ENCODE data around the gene LBHD2.

LBHD2 gene

DNA sequence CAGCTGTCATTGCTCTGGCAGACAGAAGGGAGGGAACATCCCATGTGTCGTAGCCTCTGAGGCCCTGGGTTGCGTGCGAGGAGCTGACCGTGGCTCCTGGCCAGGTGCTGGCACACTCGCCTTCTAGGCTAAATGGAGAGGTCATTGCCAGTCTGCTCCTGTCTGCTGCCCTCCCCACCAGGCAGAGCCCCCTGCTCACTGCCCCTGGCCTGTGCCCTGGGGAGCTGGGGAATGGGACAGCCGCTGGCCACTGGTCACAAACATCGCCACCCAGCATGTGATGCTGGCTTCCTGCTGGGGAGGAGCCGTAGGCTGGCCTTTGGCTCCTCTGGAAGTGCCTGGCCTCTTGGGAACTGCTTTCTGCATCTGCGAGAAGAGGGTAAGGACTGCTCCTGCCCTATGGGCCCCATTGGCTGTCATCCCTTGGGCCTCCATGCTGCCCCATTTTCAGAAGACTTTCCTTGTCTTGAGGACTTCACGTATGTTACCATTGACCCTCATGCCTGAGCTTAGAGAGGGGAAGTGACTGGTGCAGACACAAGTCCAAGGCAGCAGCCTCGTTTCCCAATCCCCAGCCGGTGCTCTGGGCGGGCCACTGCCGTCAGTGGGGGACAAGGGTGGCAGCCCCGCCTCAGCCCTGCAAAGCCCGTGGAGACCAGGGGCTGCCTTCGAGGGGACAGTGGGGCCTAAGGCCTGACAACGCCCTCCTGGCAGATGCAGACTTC, 37.3 kb downstream of the LBHD2 start:
- TF ChIP-seq, protein P1, sequence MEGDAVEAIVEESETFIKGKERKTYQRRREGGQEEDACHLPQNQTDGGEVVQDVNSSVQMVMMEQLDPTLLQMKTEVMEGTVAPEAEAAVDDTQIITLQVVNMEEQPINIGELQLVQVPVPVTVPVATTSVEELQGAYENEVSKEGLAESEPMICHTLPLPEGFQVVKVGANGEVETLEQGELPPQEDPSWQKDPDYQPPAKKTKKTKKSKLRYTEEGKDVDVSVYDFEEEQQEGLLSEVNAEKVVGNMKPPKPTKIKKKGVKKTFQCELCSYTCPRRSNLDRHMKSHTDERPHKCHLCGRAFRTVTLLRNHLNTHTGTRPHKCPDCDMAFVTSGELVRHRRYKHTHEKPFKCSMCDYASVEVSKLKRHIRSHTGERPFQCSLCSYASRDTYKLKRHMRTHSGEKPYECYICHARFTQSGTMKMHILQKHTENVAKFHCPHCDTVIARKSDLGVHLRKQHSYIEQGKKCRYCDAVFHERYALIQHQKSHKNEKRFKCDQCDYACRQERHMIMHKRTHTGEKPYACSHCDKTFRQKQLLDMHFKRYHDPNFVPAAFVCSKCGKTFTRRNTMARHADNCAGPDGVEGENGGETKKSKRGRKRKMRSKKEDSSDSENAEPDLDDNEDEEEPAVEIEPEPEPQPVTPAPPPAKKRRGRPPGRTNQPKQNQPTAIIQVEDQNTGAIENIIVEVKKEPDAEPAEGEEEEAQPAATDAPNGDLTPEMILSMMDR (IDR thresholded peaks at IDR 0.05; ENCODE audit: low read depth, low read length), result no peak
- no peak for DNase-seq (ENCODE audit: extremely low read depth, low read depth)

DNA sequence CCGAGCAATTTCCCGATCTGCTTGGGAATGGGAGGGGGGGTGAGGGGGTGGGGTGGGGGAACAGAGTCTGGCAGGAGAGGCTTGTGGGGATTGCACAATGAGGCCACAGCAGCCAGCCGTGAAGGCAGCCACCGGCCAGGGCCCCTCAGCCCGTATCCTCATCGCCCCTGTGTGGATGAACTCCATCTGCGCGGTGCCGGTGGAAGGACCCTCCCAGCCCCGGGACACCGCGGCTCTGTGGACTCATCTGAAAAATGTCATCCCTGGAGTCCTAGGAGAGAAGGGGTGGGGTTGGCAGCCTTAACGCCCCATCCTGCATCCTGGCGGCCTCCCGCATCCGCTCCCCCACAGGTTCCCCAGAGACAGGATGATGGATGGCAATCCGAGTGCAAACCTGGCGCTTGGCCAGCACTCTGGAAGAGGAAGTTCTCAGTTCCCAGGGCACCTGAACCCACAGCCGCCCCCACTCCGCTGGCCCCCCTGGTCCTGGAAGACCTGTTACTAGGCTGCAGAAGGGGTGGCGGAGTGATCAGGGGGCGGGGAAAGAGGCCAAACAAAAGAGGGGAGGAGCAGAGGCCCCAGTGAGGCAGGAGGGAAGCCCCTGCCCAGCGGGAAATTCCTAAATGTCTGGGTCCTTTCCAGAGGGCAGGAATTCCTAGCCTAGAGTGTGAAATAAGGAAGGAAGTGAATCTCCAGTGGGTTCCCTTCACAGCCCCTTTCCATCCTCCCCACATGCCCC, 38.0 kb downstream of the LBHD2 start:
- DNase-seq (ENCODE audit: extremely low read depth, low read depth), result no peak
- TF ChIP-seq, protein P1 (IDR thresholded peaks at IDR 0.05; ENCODE audit: low read depth, low read length), result no peak

DNA sequence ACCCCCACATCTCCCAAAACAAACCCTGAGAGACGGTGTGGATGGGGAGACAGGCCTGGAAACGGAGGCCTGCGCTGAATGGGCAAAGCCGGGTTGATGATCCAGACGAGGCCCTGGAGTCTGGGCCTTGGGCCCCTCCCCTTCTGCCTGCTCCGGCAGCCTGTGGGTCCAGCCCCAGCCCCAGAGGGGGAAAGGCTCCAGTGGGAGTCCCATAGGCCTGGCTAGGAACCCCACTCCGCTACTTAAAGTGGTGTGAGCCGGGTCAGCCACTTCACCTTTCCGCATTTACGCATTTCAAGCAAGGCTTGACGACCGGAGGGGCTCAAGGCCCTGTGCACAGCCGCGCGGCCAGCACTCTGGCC, 38.6 kb downstream of the LBHD2 start:
- TF ChIP-seq, protein P1 (IDR thresholded peaks at IDR 0.05; ENCODE audit: low read depth, low read length), result no peak
- DNase-seq (ENCODE audit: extremely low read depth, low read depth), result no peak

DNA sequence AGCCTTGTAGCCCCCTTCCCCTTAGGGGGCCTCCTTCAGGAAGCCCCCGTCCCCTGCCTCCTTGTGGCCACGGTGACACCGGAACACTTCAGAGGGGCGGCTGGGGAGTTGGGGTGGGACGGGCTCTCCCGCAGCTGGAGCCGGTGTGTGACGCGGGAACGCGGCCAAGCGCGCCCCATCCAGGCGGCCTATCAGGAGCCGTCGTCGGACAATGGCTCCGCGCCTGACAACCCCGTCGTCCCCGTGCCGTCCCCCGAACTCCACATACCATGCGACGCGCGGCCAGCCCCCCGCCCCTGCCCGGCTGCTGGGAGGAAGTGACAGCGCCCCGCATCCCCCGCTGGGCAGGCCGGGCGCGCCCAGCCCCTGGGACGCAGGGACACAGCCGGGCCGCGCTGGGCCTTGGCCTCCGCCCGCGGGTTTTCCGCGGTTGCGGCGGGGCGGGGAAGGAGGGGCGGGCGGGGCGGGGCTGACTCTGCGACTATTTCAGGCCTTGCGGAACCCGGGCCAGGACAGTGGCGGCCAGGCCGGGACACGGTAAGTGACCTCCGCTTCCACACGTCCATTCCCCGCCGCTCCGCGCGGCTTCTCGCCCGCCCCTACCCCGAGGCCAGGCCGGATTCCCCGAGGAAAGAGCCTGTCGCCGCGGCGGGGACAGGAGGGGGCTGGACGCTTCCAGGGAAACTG, 39.1 kb downstream of the LBHD2 start, which contains the start of gene TNFAIP2:
Gene TNFAIP2 (plus strand): TSS at position 515 of the 687 bp plus-strand sequence. CDS start 2,997 bp downstream, outside the sequence.
- TF ChIP-seq, protein P1 (IDR thresholded peaks at IDR 0.05; ENCODE audit: low read depth, low read length), result no peak
- no peak for DNase-seq (ENCODE audit: extremely low read depth, low read depth)

DNA sequence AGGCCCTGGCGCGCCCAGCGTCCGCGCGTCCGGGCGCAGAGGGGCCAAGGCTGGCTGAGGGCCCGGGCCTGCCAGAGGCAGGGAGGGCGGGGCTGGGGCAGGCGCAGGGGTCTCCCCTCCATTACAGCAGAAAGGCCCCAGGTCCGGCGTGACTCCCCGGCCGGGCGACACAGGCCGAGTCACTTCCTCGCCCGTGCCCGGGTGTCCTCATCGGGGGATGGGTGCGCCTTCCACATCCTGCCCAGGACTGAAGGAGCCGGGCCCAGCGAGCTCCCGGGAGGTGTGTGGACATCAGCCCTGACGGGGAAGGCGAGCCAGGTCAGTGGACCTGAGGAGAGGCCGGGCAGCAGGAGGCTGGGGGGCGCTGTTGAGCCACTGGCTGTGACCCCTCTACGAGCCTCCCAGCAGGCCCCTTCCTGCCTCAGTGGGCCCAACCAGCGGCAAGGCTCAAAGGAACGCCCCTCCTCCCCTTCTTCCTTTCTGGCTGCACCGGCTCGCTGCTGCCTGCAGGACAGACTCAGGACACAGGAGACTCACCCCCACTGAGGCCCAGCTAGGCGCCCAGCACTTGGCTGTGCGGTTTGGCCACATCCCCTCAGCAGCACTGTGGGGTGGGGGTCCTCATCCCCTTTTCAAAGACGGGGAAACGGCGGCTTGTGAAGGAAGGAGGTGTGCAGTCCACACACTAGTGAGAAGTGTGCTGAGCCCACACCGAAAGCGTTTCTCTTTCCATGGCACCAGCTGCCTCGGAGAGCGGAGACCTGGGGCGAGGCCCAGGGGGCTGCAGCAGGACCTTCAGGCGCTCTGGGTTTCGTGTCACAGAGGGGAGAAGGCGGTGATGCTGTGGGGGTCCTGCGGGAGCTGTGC, 39.9 kb downstream of the LBHD2 start:
- DNase-seq (ENCODE audit: extremely low read depth, low read depth), result no peak
- TF ChIP-seq, protein P1 (IDR thresholded peaks at IDR 0.05; ENCODE audit: low read depth, low read length), result peak; percentile 54

DNA sequence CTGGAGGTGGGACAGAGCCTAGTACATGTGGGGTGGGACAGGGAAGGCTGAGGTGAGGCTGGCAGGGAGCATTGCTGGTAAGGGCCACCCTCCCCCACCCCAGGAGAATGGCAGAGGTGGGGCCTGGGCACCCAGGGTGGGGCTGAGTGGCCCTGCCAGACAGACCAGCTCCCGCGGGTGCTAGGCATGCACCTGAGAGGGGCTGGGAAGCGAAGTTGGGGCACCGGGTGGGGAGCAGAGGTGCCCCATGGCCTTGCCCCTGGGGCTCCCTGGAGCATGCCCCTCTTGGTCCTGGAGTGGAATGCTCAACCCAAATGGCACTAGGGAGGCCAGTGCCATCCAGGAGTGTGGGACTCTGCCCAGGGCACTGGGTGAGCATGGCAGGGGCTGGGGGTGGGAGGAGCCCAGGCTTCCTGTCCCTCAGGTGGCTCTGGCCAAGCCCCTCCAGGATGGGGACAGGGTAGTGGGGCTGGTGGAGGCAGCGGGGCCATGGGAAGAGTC, 40.5 kb downstream of the LBHD2 start:
- no peak for DNase-seq (ENCODE audit: extremely low read depth, low read depth)
- TF ChIP-seq, protein P1 (IDR thresholded peaks at IDR 0.05; ENCODE audit: low read depth, low read length), result no peak
